ENCODE data around the gene PCGF5.

Gene PCGF5

GRCh38 chr10:91220954-91221675 lies 652 bp downstream of the PCGF5 start:
- peak; percentile 61 for ATAC-seq (ENCODE audit: low read depth)
- H3K27ac ChIP-seq (ENCODE audit: poor library complexity, severe bottlenecking) = no peak overlapping the region
- H3K4me1 ChIP-seq (ENCODE audit: insufficient read depth, poor library complexity, severe bottlenecking) = peaks cover 4% of the 10 kb centered on the region
- no peak for DNase-seq (ENCODE audit: low spot score)
- no peak for TF ChIP-seq CTCF (IDR thresholded peaks at IDR 0.05; ENCODE audit: poor library complexity, severe bottlenecking)
- peak overlapping the region; percentile 73 for H3K4me3 ChIP-seq (ENCODE audit: severe bottlenecking)
- no peaks in the 10 kb centered on the region for H3K27me3 ChIP-seq (ENCODE audit: insufficient read depth, poor library complexity, severe bottlenecking)
- no peaks in the 10 kb centered on the region; the same call in 1 of the 2 replicates for H3K36me3 ChIP-seq (ENCODE audit: low read depth)
- H3K9me3 ChIP-seq (ENCODE audit: severe bottlenecking) = no peaks in the 10 kb centered on the region

- H3K36me3 ChIP-seq (ENCODE audit: low read depth) = no peaks in the 10 kb centered on the region; the same call in 1 of the 2 replicates
- no peaks in the 10 kb centered on the region for H3K27me3 ChIP-seq (ENCODE audit: insufficient read depth, poor library complexity, severe bottlenecking)
- no peak overlapping the region for H3K27ac ChIP-seq (ENCODE audit: poor library complexity, severe bottlenecking)
- no peak overlapping the region for H3K4me3 ChIP-seq (ENCODE audit: severe bottlenecking)
- TF ChIP-seq CTCF (IDR thresholded peaks at IDR 0.05; ENCODE audit: poor library complexity, severe bottlenecking) = no peak
- no peak for ATAC-seq (ENCODE audit: low read depth)
- H3K4me1 ChIP-seq (ENCODE audit: insufficient read depth, poor library complexity, severe bottlenecking) = peaks cover 4% of the 10 kb centered on the region
- no peaks in the 10 kb centered on the region for H3K9me3 ChIP-seq (ENCODE audit: severe bottlenecking)
- DNase-seq (ENCODE audit: low spot score) = no peak
These were observed 5.6 kb downstream of the PCGF5 start for GRCh38 chr10:91226093-91226492.

GRCh38 chr10:91227576-91227975 lies 7.1 kb downstream of the PCGF5 start:
- Histone ChIP-seq H3K36me3 (ENCODE audit: low read depth) (no peaks in the 10 kb centered on the region; the same call in 1 of the 2 replicates), H3K9me3 (ENCODE audit: severe bottlenecking) (no peaks in the 10 kb centered on the region), H3K27me3 (ENCODE audit: insufficient read depth, poor library complexity, severe bottlenecking) (no peaks in the 10 kb centered on the region), H3K4me3 (ENCODE audit: severe bottlenecking) (no peak overlapping the region), H3K4me1 (ENCODE audit: insufficient read depth, poor library complexity, severe bottlenecking) (no peaks in the 10 kb centered on the region), H3K27ac (ENCODE audit: poor library complexity, severe bottlenecking) (no peak overlapping the region)
- ATAC-seq (ENCODE audit: low read depth) (no peak), DNase-seq (ENCODE audit: low spot score) (no peak)
- TF ChIP-seq CTCF (IDR thresholded peaks at IDR 0.05; ENCODE audit: poor library complexity, severe bottlenecking) = no peak

- no peaks in the 10 kb centered on the region for H3K36me3 ChIP-seq (ENCODE audit: low read depth)
- no peak for ATAC-seq (ENCODE audit: low read depth)
- TF ChIP-seq CTCF (IDR thresholded peaks at IDR 0.05; ENCODE audit: poor library complexity, severe bottlenecking) = no peak
- no peak for DNase-seq (ENCODE audit: low spot score)
- no peaks in the 10 kb centered on the region for H3K4me1 ChIP-seq (ENCODE audit: insufficient read depth, poor library complexity, severe bottlenecking)
- H3K27me3 ChIP-seq (ENCODE audit: insufficient read depth, poor library complexity, severe bottlenecking) = peaks cover 2% of the 10 kb centered on the region
- no peaks in the 10 kb centered on the region for H3K9me3 ChIP-seq (ENCODE audit: severe bottlenecking)
- no peak overlapping the region for H3K27ac ChIP-seq (ENCODE audit: poor library complexity, severe bottlenecking)
- no peak overlapping the region for H3K4me3 ChIP-seq (ENCODE audit: severe bottlenecking)
These were observed 9.2 kb downstream of the PCGF5 start for GRCh38 chr10:91229683-91230082.

GRCh38 chr10:91238191-91238590 lies 17.7 kb downstream of the PCGF5 start:
- Histone ChIP-seq H3K4me1 (ENCODE audit: insufficient read depth, poor library complexity, severe bottlenecking) (no peaks in the 10 kb centered on the region), H3K4me3 (ENCODE audit: severe bottlenecking) (no peak overlapping the region), H3K9me3 (ENCODE audit: severe bottlenecking) (no peaks in the 10 kb centered on the region), H3K27me3 (ENCODE audit: insufficient read depth, poor library complexity, severe bottlenecking) (peaks cover 2% of the 10 kb centered on the region), H3K36me3 (ENCODE audit: low read depth) (no peaks in the 10 kb centered on the region; the same call in 1 of the 2 replicates), H3K27ac (ENCODE audit: poor library complexity, severe bottlenecking) (no peak overlapping the region)
- DNase-seq (ENCODE audit: low spot score) (no peak), ATAC-seq (ENCODE audit: low read depth) (no peak)
- no peak for TF ChIP-seq CTCF (IDR thresholded peaks at IDR 0.05; ENCODE audit: poor library complexity, severe bottlenecking)
